GM12864 (cell line): ENCODE data around the gene CUL5.
"Not testable (repeated sequence)": the region's sequence is repeated elsewhere in the genome, so short reads cannot be mapped to it uniquely, and the experiment has no call there.

ENCODE experiments used
- DNase-seq: peaks from one replicate; pipeline ENCODE4 v3.0.0-alpha.2; 2011; ENCODE audit warnings: low read depth
- H3K4me3 ChIP-seq: 2 replicates; pipeline ENCODE4 v1.5.1; 2011; ENCODE audit warnings: mild to moderate bottlenecking, low read depth, low read length, control low read depth
- CTCF ChIP-seq: IDR thresholded peaks from 2 replicates; pipeline ENCODE4 v1.5.1; 2011; ENCODE audit warnings: low read depth, mild to moderate bottlenecking, moderate library complexity, low read length, control low read depth, inconsistent platforms; ENCODE audit errors: missing control alignments

Gene CUL5

GRCh38 chr11:108019870-108020540 is 11.3 kb downstream of the CUL5 start:
- no peak for TF ChIP-seq CTCF
- DNase-seq: no peak

GRCh38 chr11:108025387-108026080 is 16.8 kb downstream of the CUL5 start:
- H3K4me3 ChIP-seq: no peak overlapping the region
- TF ChIP-seq CTCF: peak; percentile 49
- DNase-seq: peak; percentile 37

More at GRCh38 chr11:108019870-108020540, 11.3 kb downstream of the CUL5 start:
- H3K4me3 ChIP-seq: no peak overlapping the region

GRCh38 chr11:108027057-108027456 is 18.4 kb downstream of the CUL5 start:
- H3K4me3 ChIP-seq: no peak overlapping the region
- peak; percentile 7 for TF ChIP-seq CTCF
- DNase-seq: no peak

GRCh38 chr11:108028822-108029441 is 20.2 kb downstream of the CUL5 start:
- not testable (repeated sequence) for DNase-seq, H3K4me3 ChIP-seq

- not testable (repeated sequence) for H3K4me3 ChIP-seq, DNase-seq
Observed at GRCh38 chr11:108031604-108032003, 22.9 kb downstream of the CUL5 start.

- no peak overlapping the region for H3K4me3 ChIP-seq
- DNase-seq: no peak
- no peak for TF ChIP-seq CTCF
Observed at GRCh38 chr11:108032800-108033199, 24.1 kb downstream of the CUL5 start.

GRCh38 chr11:108034034-108034433 is 25.3 kb downstream of the CUL5 start:
- no peak for DNase-seq
- no peak overlapping the region for H3K4me3 ChIP-seq
- no peak for TF ChIP-seq CTCF

- no peak overlapping the region for H3K4me3 ChIP-seq
- DNase-seq: no peak
- TF ChIP-seq CTCF: no peak
Observed at GRCh38 chr11:108034952-108035351, 26.3 kb downstream of the CUL5 start.
